K562 (cell line): ENCODE measurements around the gene CHERP. TPM values are rescaled to one million over a fixed set of nuclear protein-coding genes. Genes with fewer than 3 reads are reported as not detected.

ENCODE experiments used
- CBX2 ChIP-seq: fragments of 200-600 bp; sonication (generic); IDR thresholded peaks from one replicate; pipeline ENCODE4 v1.6.1; 2012; ENCODE audit warnings: mild to moderate bottlenecking, low read length, inconsistent platforms; ENCODE audit not compliant: insufficient read depth, poor library complexity, severe bottlenecking
- CREBBP ChIP-seq: IDR thresholded peaks from one replicate; pipeline ENCODE4 v1.6.1; 2012; ENCODE audit warnings: low read depth, mild to moderate bottlenecking, control low read depth, inconsistent platforms, low read length
- FUS ChIP-seq: fragments of 200-400 bp; formaldehyde crosslinking; optimal IDR thresholded peaks from 2 replicates; pipeline ENCODE3; 2017; ENCODE audit warnings: low read depth, low read length
- KLF1 ChIP-seq: fragments of 450-650 bp; IDR thresholded peaks from 2 replicates; pipeline ENCODE4 v1.6.1; 2016; ENCODE audit warnings: missing genetic modification characterization, missing compliant biosample characterization
- NFIC ChIP-seq: fragments of 450-650 bp; IDR thresholded peaks from 2 replicates; pipeline ENCODE4 v1.6.1; 2017; ENCODE audit warnings: mild to moderate bottlenecking, inconsistent platforms
- POLR2B ChIP-seq: fragments of 450-650 bp; IDR thresholded peaks from 2 replicates; pipeline ENCODE4 v1.6.1; 2018; ENCODE audit warnings: low read depth; ENCODE audit not compliant: partially characterized antibody
- POU5F1 ChIP-seq: fragments of 150-350 bp; IDR thresholded peaks from 2 replicates; pipeline ENCODE4 v1.6.1; 2014; ENCODE audit warnings: borderline replicate concordance, low read length, low read depth, mild to moderate bottlenecking; ENCODE audit not compliant: partially characterized antibody
- RFX1 ChIP-seq: fragments of 450-650 bp; IDR thresholded peaks from 2 replicates; pipeline ENCODE4 v1.6.1; 2016; ENCODE audit warnings: mild to moderate bottlenecking, moderate library complexity
- SAFB ChIP-seq: fragments of 200-400 bp; formaldehyde crosslinking; IDR thresholded peaks from 2 replicates; pipeline ENCODE4 v1.6.1; 2017; ENCODE audit warnings: low read depth, low read length, borderline replicate concordance
- ZBTB7A ChIP-seq: IDR thresholded peaks from 2 replicates; pipeline ENCODE4 v1.6.1; 2011; ENCODE audit warnings: low read depth, mild to moderate bottlenecking, low read length, moderate library complexity, borderline replicate concordance; ENCODE audit not compliant: control insufficient read depth
- ZNF785 ChIP-seq: fragments of 250-450 bp; sonication (Bioruptor Pico); IDR thresholded peaks from 2 replicates; pipeline ENCODE4 v1.4.0; 2020; ENCODE audit warnings: mild to moderate bottlenecking
- ZNF79 ChIP-seq: fragments of 250-450 bp; sonication (Bioruptor Pico); IDR thresholded peaks from 2 replicates; pipeline ENCODE4 v1.4.0; 2020; ENCODE audit warnings: low read depth, mild to moderate bottlenecking, moderate library complexity
- polyA plus RNA-seq, 8 experiments: library from polyadenylated mRNA; depleted of rRNA in 4 of 8; stranded (reverse) in 5 of 8; unstranded in 3 of 8; fragments of >200 nt; fragmentation: Nextera tagmentation in 2 of 8; fragmentation: Illumina TruSeq in 1 of 8; extraction: Ambion mirVana in 2 of 8; extraction: Trizol in 1 of 8; gene quantifications; 2 replicates each; pipeline versions ENCODE4 v1.2.1 to v1.2.3, GENCODE V29; 2011 to 2014; ENCODE audit warnings: inconsistent platforms in 1 of 8, missing spikeins in 1 of 8
- total RNA-seq, 7 experiments: library from RNA; depleted of rRNA in 6 of 7; stranded (reverse); fragments of >200 nt in 6 of 7; fragmentation: Illumina TruSeq in 2 of 7; extraction: Trizol in 2 of 7; gene quantifications; 2 replicates each; pipeline versions ENCODE4 v1.2.1 to v1.2.3, GENCODE V29; 2011 to 2021; ENCODE audit warnings: low replicate concordance in 1 of 7
- TF ChIP-seq, protein P1 (sequence below): fragments of 450-650 bp; formaldehyde crosslinking; IDR thresholded peaks from 2 replicates; pipeline ENCODE4 v1.4.0; 2022; ENCODE audit warnings: mild to moderate bottlenecking, moderate library complexity
- TF ChIP-seq, protein P2 (sequence below): IDR thresholded peaks from 2 replicates; pipeline ENCODE4 v1.6.1; 2014; ENCODE audit warnings: antibody characterized with exemption

CHERP gene
- total and polyA plus RNA-seq, 9 of the 15 experiments (the other 6 are each of a cell fraction or from before 2014, with no cell fraction given) = 0.60 to 85.1 (median 7.8) TPM

DNA sequence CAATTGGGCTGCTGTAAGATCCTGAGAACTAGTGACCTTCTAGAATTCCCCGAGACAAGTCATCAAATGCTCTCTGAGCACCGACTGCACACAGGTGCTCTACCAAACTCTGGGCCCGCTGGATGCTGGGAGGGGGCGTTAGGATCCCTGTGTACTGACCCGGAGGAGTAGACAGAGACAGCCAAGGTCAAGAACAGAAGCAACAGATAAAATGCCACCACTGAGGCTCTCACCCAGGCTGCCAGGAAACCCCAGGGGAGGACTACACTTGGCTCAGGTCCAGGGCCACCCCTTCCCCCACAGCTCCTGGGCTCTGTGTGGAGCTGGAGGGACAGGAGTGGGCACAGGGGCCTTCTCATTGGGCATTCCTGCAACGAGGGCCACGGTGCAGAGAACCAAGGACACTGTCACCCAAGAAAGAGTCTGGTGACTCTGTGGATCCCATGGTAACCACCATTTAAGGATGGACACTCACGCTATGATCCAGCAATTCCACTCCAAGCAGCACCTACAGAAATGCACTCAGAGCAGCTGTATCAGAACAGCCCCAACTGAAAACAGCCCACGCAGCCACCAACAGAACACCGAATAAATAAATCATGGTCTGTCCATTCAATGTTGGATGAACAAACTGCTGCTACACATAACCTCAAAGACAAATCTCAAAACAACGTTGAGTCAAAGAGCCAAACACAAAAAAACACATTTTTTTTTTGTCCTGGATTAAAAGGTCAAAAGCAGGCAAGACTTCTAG, 46.8 kb upstream of the CHERP start (continued):
- TF ChIP-seq SAFB (no peak), ZBTB7A (peak; percentile 9; the same call in 1 of the 2 replicates), KLF1 (tag) (no peak), ZNF79 (CRISPR knock-in tag) (no peak), POU5F1 (no peak), CREBBP (no peak), RFX1 (peak; percentile 68; the same call in 1 of the 2 replicates), FUS (no peak), POLR2B (no peak), NFIC (peak; percentile 91), CBX2 (no peak), ZNF785 (CRISPR knock-in tag) (no peak)
- TF ChIP-seq, protein P1, sequence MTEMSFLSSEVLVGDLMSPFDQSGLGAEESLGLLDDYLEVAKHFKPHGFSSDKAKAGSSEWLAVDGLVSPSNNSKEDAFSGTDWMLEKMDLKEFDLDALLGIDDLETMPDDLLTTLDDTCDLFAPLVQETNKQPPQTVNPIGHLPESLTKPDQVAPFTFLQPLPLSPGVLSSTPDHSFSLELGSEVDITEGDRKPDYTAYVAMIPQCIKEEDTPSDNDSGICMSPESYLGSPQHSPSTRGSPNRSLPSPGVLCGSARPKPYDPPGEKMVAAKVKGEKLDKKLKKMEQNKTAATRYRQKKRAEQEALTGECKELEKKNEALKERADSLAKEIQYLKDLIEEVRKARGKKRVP (CRISPR knock-in tag) = no peak
- TF ChIP-seq, protein P2, sequence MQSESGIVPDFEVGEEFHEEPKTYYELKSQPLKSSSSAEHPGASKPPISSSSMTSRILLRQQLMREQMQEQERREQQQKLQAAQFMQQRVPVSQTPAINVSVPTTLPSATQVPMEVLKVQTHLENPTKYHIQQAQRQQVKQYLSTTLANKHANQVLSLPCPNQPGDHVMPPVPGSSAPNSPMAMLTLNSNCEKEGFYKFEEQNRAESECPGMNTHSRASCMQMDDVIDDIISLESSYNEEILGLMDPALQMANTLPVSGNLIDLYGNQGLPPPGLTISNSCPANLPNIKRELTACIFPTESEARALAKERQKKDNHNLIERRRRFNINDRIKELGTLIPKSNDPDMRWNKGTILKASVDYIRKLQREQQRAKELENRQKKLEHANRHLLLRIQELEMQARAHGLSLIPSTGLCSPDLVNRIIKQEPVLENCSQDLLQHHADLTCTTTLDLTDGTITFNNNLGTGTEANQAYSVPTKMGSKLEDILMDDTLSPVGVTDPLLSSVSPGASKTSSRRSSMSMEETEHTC = no peak
